IMR-90 (cell line): ENCODE data around the gene NKAIN2. TPM values are rescaled to one million over a fixed set of nuclear protein-coding genes. Genes with fewer than 3 reads are reported as not detected.
"Not testable (repeated sequence)": the region's sequence is repeated elsewhere in the genome, so short reads cannot be mapped to it uniquely, and the experiment has no call there.

Experiments
- ATAC-seq: fragments of 200-7000 bp; cut with Tn5 transposase; 2 replicates; pipeline ENCODE4 v1.9.1; 2020; ENCODE audit warnings: low read depth, mild to moderate bottlenecking, moderate library complexity
- BruUV-seq: library from RNA; stranded (reverse); fragments of 400-500 nt; replicated peaks from 2 replicates; lab custom pipeline; 2021; lab: Mats Ljungman, UMichigan
- CTCF ChIA-PET: fragments of 300-600 bp; formaldehyde crosslinking; extraction: SDS; loops from one replicate; lab custom pipeline; 2021; ENCODE audit warnings: antibody characterized with exemption; lab: Yijun Ruan, JAX
- POLR2A ChIA-PET: fragments of 300-600 bp; sonication (Branson Sonifier 250); formaldehyde crosslinking; loops from one replicate; lab custom pipeline; 2022; ENCODE audit warnings: antibody characterized with exemption; ENCODE audit not compliant: unreplicated experiment; lab: Charles Lee
- DNase-seq: peaks from one replicate; pipeline ENCODE4 v3.0.0; 2013
- H2AFZ ChIP-seq: replicated peaks from 2 replicates; pipeline ENCODE3; 2013; ENCODE audit warnings: low read length, mild to moderate bottlenecking; ENCODE audit not compliant: poor library complexity
- H2AK5ac ChIP-seq: 2 replicates; pipeline ENCODE4 v1.6.1; 2013; ENCODE audit warnings: low read depth, low read length, inconsistent platforms
- H2AK9ac ChIP-seq: replicated peaks from 2 replicates; pipeline ENCODE3; 2013; ENCODE audit warnings: mild to moderate bottlenecking, low read depth, low read length, moderate library complexity; ENCODE audit not compliant: poor library complexity
- H2BK120ac ChIP-seq: 2 replicates; pipeline ENCODE4 v1.6.1; 2013; ENCODE audit warnings: low read depth, low read length, inconsistent platforms
- H2BK15ac ChIP-seq: 3 replicates; pipeline ENCODE4 v1.6.1; 2013; ENCODE audit warnings: low read depth, low read length, inconsistent platforms
- H2BK20ac ChIP-seq: 2 replicates; pipeline ENCODE4 v1.6.1; 2013; ENCODE audit warnings: low read depth, mild to moderate bottlenecking, inconsistent platforms, low read length, moderate library complexity
- H2BK5ac ChIP-seq: 2 replicates; pipeline ENCODE4 v1.6.1; 2013; ENCODE audit warnings: mild to moderate bottlenecking, low read depth, low read length, inconsistent platforms; ENCODE audit not compliant: poor library complexity, severe bottlenecking
- H3K14ac ChIP-seq: replicated peaks from 2 replicates; pipeline ENCODE4 v1.6.1; 2013; ENCODE audit warnings: low read depth, low read length, inconsistent platforms
- H3K18ac ChIP-seq: 2 replicates; pipeline ENCODE4 v1.6.1; 2013; ENCODE audit warnings: low read depth, low read length, control low read depth
- H3K23ac ChIP-seq: 2 replicates; pipeline ENCODE4 v1.6.1; 2013; ENCODE audit warnings: low read depth, low read length, inconsistent platforms
- H3K27ac ChIP-seq: 2 replicates; pipeline ENCODE4 v1.5.1; 2013; ENCODE audit warnings: mild to moderate bottlenecking, control low read depth, low read length; ENCODE audit not compliant: insufficient read depth
- H3K27me3 ChIP-seq: 2 replicates; pipeline ENCODE4 v1.6.1; 2013; ENCODE audit warnings: low read length; ENCODE audit not compliant: control insufficient read depth, insufficient read depth
- H3K36me3 ChIP-seq: 2 replicates; pipeline ENCODE4 v1.6.1; 2013; ENCODE audit warnings: low read length, mixed read lengths; ENCODE audit not compliant: control insufficient read depth, insufficient read depth
- H3K4ac ChIP-seq: 2 replicates; pipeline ENCODE4 v1.6.1; 2013; ENCODE audit warnings: low read depth, low read length, inconsistent platforms
- H3K4me1 ChIP-seq: 2 replicates; pipeline ENCODE4 v1.6.1; 2013; ENCODE audit warnings: low read length, mixed read lengths; ENCODE audit not compliant: control insufficient read depth, insufficient read depth
- H3K4me2 ChIP-seq: 2 replicates; pipeline ENCODE4 v1.6.1; 2013; ENCODE audit warnings: low read depth, mild to moderate bottlenecking, control low read depth, low read length, moderate library complexity
- H3K4me3 ChIP-seq: 2 replicates; pipeline ENCODE4 v1.5.1; 2013; ENCODE audit warnings: low read depth, mild to moderate bottlenecking, control low read depth, low read length, moderate library complexity; ENCODE audit not compliant: insufficient read depth
- H3K56ac ChIP-seq: 2 replicates; pipeline ENCODE4 v1.6.1; 2013; ENCODE audit warnings: low read length, inconsistent platforms; ENCODE audit not compliant: insufficient read depth; ENCODE audit errors: extremely low read depth
- H3K79me1 ChIP-seq, 2 experiments: 2 replicates each; pipeline ENCODE4 v1.6.1; 2013; ENCODE audit warnings: low read length in 2 of 2, inconsistent platforms in 1 of 2, low read depth in 1 of 2
- H3K9ac ChIP-seq: 2 replicates; pipeline ENCODE4 v1.6.1; 2013; ENCODE audit warnings: low read depth, low read length, control low read depth
- H3K9me1 ChIP-seq: 2 replicates; pipeline ENCODE4 v1.6.1; 2013; ENCODE audit warnings: low read length, inconsistent platforms; ENCODE audit not compliant: insufficient read depth
- H3K9me3 ChIP-seq: 2 replicates; pipeline ENCODE4 v1.6.1; 2013; ENCODE audit warnings: low read length; ENCODE audit not compliant: control insufficient read depth, insufficient read depth
- H4K20me1 ChIP-seq: 2 replicates; pipeline ENCODE4 v1.6.1; 2013; ENCODE audit warnings: low read length, inconsistent platforms; ENCODE audit not compliant: insufficient read depth
- H4K5ac ChIP-seq: 2 replicates; pipeline ENCODE4 v1.6.1; 2013; ENCODE audit warnings: mild to moderate bottlenecking, low read depth, low read length, control low read depth
- H4K8ac ChIP-seq, 2 experiments: 2 replicates each; pipeline ENCODE4 v1.6.1; 2013; ENCODE audit warnings: low read depth in 2 of 2, low read length in 2 of 2, control low read depth in 1 of 2, inconsistent platforms in 1 of 2
- H4K91ac ChIP-seq: 2 replicates; pipeline ENCODE4 v1.6.1; 2013; ENCODE audit warnings: low read depth, low read length, inconsistent platforms; ENCODE audit not compliant: insufficient read depth
- MAFK ChIP-seq: IDR thresholded peaks from 2 replicates; pipeline ENCODE4 v1.6.1; 2012; ENCODE audit warnings: low read depth, low read length, improper control_type of control experiment
- MXI1 ChIP-seq: IDR thresholded peaks from 2 replicates; pipeline ENCODE4 v1.6.1; 2012; ENCODE audit warnings: low read depth, mild to moderate bottlenecking, low read length, moderate library complexity, borderline replicate concordance
- NFE2L2 ChIP-seq: fragments of 150-350 bp; IDR thresholded peaks from 2 replicates; pipeline ENCODE4 v1.6.1; 2016; ENCODE audit warnings: low read depth, mild to moderate bottlenecking, low read length
- POLR2A ChIP-seq: IDR thresholded peaks from 2 replicates; pipeline ENCODE4 v1.6.1; 2012; ENCODE audit warnings: mild to moderate bottlenecking, low read depth, low read length
- RAD21 ChIP-seq: IDR thresholded peaks from 2 replicates; pipeline ENCODE4 v1.6.1; 2012; ENCODE audit warnings: low read length, improper control_type of control experiment
- SMC3 ChIP-seq: fragments of 150-350 bp; IDR thresholded peaks from 2 replicates; pipeline ENCODE4 v1.6.1; 2016; ENCODE audit warnings: low read depth, mild to moderate bottlenecking, antibody characterized with exemption, low read length, moderate library complexity
- WGBS, 2 experiments: methylation state at CpG; one replicate each; pipeline versions ENCODE4 v1.1.5 to v1.1.7; 2013; ENCODE audit warnings: missing lambda C conversion rate in 2 of 2; ENCODE audit not compliant: insufficient read length in 1 of 2; ENCODE audit errors: extremely low coverage in 2 of 2; 5-methylcytosine and 5-hydroxymethylcytosine counted together
- dilution Hi-C: fragments of 300-500 bp; cut with HindIII; formaldehyde crosslinking; loops from one replicate; pipeline ENCODE4 v1.14.3; 2018; ENCODE audit warnings: low sequenced_read_pairs; ENCODE audit not compliant: unreplicated experiment
- in situ Hi-C: fragments of 300-500 bp; cut with MboI; formaldehyde crosslinking; loops from 3 replicates; pipeline ENCODE4 v1.14.3; 2019; ENCODE audit warnings: low sequenced_read_pairs, inconsistent platforms, mixed read lengths
- intact Hi-C: fragments of 100-400 bp; cut with micrococcal nuclease; formaldehyde crosslinking; loops from 2 replicates; pipeline ENCODE4 v1.10.0; 2022
- polyA plus RNA-seq, 3 experiments: library from polyadenylated mRNA; depleted of rRNA; stranded (reverse); fragments of >200 nt; gene quantifications; 2 replicates each; pipeline ENCODE4 v1.2.3, GENCODE V29; 2012; ENCODE audit warnings: low replicate concordance in 1 of 3
- total RNA-seq: library from RNA; depleted of rRNA; stranded (reverse); fragments of >200 nt; gene quantifications from 2 replicates; pipeline ENCODE4 v1.2.3, GENCODE V29; 2012
- TF ChIP-seq, protein P1 (sequence below): fragments of 150-350 bp; IDR thresholded peaks from 2 replicates; pipeline ENCODE4 v1.6.1; 2016; ENCODE audit warnings: low read depth, mild to moderate bottlenecking, low read length, moderate library complexity, borderline replicate concordance

NKAIN2 gene
- total and polyA plus RNA-seq, 2 of the 4 experiments (the other 2 are of a cell fraction) = not detected

DNA sequence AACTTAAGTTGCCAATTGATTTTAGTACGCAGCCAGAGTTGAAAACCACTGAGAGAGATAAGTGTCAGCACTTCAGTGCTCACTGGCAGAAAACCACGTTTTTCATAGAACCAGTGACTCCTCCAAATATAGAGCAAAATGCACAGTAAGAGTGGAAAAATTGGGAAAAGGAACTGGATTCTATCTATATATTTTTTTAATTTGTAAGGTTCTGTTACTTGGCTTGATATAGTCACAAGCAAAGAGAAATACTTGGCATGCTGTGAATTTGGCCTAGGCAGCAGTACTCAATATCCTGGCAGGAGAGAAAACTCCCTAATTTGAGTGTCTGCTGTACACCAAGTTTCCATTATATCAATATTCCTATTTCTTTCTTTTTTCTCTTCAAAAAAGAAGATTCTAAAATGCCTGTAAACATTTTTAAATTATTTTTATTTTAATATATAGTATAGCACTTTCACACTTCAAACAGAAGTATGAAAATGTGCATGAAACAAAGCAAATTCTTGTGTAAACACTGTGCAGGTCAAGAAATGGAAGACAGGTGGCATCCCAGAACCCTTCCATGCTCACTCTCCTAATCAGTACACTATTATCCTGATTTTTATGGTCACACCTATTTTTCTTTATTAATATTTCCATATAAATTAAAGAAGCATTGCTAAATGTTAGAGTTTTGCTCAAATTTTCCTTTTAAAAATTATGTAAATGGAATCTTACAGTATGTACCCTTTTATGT is 596.8 kb downstream of the NKAIN2 start:
- H2BK15ac ChIP-seq = no peak overlapping the region
- H3K9ac ChIP-seq = no peak overlapping the region
- H4K20me1 ChIP-seq = no peaks in the 10 kb centered on the region
- ChIA-PET CTCF (interaction anchor here (0.6 kb wide), 1 partner anchor 204 kb away, joined by 3 read pairs; no protein-coding TSS in a partner anchor), POLR2A (no interaction called here)
- no peaks in the 10 kb centered on the region for H3K27me3 ChIP-seq
- no peak overlapping the region for H3K56ac ChIP-seq
- no CpG with 5 or more reads among the region's 2 CpGs for WGBS, 2 experiments
- no peaks in the 10 kb centered on the region for H3K9me1 ChIP-seq
- in situ Hi-C loops (no loop called here), intact Hi-C loops (no loop called here), dilution Hi-C loops (no loop called here)
- BruUV-seq = no TSS peak
- H3K18ac ChIP-seq = no peak overlapping the region
- H2BK20ac ChIP-seq = no peak overlapping the region
- H2BK5ac ChIP-seq = no peak overlapping the region
- DNase-seq = no peak
- H3K27ac ChIP-seq = no peak overlapping the region
- no peak overlapping the region for H3K4me2 ChIP-seq
- H2AFZ ChIP-seq = no peak overlapping the region
- H4K8ac ChIP-seq = no peak overlapping the region
- H4K91ac ChIP-seq = no peak overlapping the region
- no peak overlapping the region for H2BK120ac ChIP-seq
- no peak overlapping the region for H3K4me3 ChIP-seq
- TF ChIP-seq, protein P1, sequence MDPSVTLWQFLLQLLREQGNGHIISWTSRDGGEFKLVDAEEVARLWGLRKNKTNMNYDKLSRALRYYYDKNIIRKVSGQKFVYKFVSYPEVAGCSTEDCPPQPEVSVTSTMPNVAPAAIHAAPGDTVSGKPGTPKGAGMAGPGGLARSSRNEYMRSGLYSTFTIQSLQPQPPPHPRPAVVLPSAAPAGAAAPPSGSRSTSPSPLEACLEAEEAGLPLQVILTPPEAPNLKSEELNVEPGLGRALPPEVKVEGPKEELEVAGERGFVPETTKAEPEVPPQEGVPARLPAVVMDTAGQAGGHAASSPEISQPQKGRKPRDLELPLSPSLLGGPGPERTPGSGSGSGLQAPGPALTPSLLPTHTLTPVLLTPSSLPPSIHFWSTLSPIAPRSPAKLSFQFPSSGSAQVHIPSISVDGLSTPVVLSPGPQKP = no peak
- TF ChIP-seq POLR2A (no peak), SMC3 (no peak), MAFK (no peak), NFE2L2 (no peak), MXI1 (no peak), RAD21 (no peak)
- ATAC-seq = no peak
- no peak overlapping the region for H3K4ac ChIP-seq
- H3K9me3 ChIP-seq = no peaks in the 10 kb centered on the region
- H3K4me1 ChIP-seq = no peaks in the 10 kb centered on the region
- no peak overlapping the region for H3K14ac ChIP-seq
- no peaks in the 10 kb centered on the region for H3K79me1 ChIP-seq
- no peak overlapping the region for H2AK9ac ChIP-seq
- H3K36me3 ChIP-seq = no peaks in the 10 kb centered on the region
- no peak overlapping the region for H4K5ac ChIP-seq
- H3K23ac ChIP-seq = no peak overlapping the region
- H2AK5ac ChIP-seq = no peak overlapping the region

DNA sequence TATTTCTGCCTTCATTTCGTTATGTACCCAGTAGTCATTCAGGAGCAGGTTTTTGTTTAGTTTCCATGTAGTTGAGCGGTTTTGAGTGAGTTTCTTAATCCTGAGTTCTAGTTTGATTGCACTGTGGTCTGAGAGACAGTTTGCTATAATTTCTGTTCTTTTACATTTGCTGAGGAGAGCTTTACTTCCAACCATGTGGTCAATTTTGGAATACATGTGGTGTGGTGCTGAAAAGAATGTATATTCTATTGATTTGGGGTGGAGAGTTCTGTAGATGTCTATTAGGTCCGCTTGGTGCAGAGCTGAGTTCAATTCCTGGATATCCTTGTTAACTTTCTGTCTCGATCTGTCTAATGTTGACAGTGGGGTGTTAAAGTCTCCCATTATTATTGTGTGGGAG is 606.8 kb downstream of the NKAIN2 start:
- POLR2A ChIA-PET, dilution Hi-C loops, H2BK5ac ChIP-seq, H4K91ac ChIP-seq, H4K8ac ChIP-seq, H3K14ac ChIP-seq, H3K27ac ChIP-seq, H4K20me1 ChIP-seq, H3K4ac ChIP-seq, H2AK9ac ChIP-seq, CTCF ChIA-PET, H3K9ac ChIP-seq, H2BK15ac ChIP-seq, ATAC-seq, H2BK120ac ChIP-seq, BruUV-seq, H3K4me2 ChIP-seq, H3K27me3 ChIP-seq, H3K56ac ChIP-seq, H2AFZ ChIP-seq, H3K36me3 ChIP-seq, H3K9me3 ChIP-seq, H3K4me3 ChIP-seq, H2BK20ac ChIP-seq, H3K18ac ChIP-seq, H3K9me1 ChIP-seq, H3K79me1 ChIP-seq, intact Hi-C loops, DNase-seq, in situ Hi-C loops, H3K23ac ChIP-seq, H3K4me1 ChIP-seq, H4K5ac ChIP-seq, H2AK5ac ChIP-seq: not testable (repeated sequence)
- WGBS, 2 experiments = no CpG with 5 or more reads among the region's 4 CpGs
